ENCODE results near the gene SRMS. TPM values are rescaled to one million over a fixed set of nuclear protein-coding genes. Genes with fewer than 3 reads are reported as not detected.

SRMS gene
- total and polyA plus RNA-seq, 10 donors, result 0.07 to 1.5 (median 0.78) TPM; not detected in 2

DNA sequence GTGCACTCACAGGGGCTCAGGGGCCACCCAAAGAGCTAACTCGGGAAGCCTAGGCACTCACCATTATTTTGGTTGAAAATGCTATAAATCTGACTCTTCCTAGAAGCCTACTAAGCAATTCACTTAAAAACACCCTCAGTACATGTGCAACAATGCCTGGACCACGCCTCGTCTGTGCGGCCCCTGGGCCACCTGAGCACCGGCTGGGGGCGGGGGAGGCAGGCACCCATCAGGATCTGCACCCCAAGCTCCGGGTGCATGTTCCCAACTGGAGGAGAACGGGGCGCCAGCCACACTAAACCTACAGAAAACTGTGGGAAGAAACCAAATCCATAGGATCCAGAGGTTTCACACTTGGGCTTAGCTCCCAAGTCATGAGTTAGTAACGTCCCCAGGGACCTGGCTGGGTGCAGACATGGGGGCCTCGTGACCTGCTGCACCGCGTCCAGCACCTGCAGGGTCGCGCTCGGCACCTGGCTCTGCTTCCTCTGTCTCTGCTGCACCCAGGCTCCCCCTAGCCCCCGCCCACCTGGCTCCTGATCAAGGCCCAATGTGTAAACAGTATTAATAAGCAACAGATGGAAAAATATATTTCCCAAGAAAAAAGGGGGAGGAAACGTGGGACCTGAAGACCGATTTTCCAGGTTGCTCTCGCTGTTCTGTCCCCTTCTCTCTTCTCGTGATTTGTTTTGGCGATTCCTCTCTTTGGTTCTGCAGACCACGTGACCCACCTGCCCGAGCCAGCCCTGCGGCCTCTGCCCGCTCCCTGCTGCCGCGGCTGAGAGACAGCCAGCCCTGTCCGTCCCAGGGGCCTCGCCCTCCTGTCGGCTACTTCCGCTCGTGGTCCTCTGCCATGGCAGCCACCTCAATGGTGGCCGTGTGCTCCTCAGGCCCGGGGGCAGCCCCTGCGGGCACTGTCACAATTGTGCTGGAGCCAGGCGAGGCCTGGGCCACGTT is 42.0 kb upstream of the SRMS start:
- peak overlapping the region in 1 of 8 donors; percentile 74 for H3K27ac ChIP-seq
- TF ChIP-seq POLR2AphosphoS5 (IDR thresholded peaks at IDR 0.05) (no peak), POLR2A (IDR thresholded peaks at IDR 0.05) (no peak)
- TF ChIP-seq, protein P1, sequence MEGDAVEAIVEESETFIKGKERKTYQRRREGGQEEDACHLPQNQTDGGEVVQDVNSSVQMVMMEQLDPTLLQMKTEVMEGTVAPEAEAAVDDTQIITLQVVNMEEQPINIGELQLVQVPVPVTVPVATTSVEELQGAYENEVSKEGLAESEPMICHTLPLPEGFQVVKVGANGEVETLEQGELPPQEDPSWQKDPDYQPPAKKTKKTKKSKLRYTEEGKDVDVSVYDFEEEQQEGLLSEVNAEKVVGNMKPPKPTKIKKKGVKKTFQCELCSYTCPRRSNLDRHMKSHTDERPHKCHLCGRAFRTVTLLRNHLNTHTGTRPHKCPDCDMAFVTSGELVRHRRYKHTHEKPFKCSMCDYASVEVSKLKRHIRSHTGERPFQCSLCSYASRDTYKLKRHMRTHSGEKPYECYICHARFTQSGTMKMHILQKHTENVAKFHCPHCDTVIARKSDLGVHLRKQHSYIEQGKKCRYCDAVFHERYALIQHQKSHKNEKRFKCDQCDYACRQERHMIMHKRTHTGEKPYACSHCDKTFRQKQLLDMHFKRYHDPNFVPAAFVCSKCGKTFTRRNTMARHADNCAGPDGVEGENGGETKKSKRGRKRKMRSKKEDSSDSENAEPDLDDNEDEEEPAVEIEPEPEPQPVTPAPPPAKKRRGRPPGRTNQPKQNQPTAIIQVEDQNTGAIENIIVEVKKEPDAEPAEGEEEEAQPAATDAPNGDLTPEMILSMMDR (IDR thresholded peaks at IDR 0.05 in 8 of 11, conservative IDR thresholded peaks at IDR 0.05 in 3 of 11), result no peak
- 91 to 95% (median 94%) methylated on average over 36 to 38 of the region's 38 CpGs for WGBS, 5 donors
- no peak overlapping the region for H3K4me3 ChIP-seq
- H3K36me3 ChIP-seq, result peaks cover 0 to 80% (median 54%) of the 10 kb centered on the region in 6 donors
- H3K27me3 ChIP-seq (replicated peaks in 1 of 7), result no peaks in the 10 kb centered on the region
- intact Hi-C loops (cut with DNase I; ENCODE audit: low total_unique reads), result no loop called here
- no peaks in the 10 kb centered on the region for H3K9me3 ChIP-seq
- peaks cover 0 to 31% (median 12%) of the 10 kb centered on the region in 6 donors for H3K4me1 ChIP-seq
- DNase-seq, result no peak

DNA sequence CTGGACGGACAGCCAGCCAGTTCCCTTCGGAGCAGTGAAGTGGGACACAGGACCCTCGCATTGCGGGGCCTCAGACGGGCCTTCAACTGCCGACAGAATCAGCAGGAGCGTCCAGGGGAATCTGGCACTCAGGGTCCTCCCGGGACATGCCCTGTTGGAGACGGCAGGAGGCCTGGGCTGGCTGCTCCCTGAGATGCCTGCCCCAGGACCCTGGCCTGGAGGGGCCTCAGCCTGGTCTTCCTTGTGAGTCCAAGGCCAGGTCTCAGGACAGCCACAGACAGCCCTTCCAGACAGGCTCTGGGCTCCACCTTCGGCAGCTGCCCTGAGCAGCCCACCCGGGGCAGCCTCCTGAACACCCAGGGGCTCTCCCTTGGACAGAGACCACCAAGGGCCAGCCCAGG is 41.1 kb upstream of the SRMS start:
- 88 to 92% (median 89%) methylated on average over 8 to 11 of the region's 11 CpGs for WGBS, 5 donors
- TF ChIP-seq, protein P1 (IDR thresholded peaks at IDR 0.05 in 8 of 11, conservative IDR thresholded peaks at IDR 0.05 in 3 of 11), result no peak
- no peak for TF ChIP-seq POLR2AphosphoS5 (IDR thresholded peaks at IDR 0.05)
- TF ChIP-seq POLR2A (IDR thresholded peaks at IDR 0.05), result no peak
- Histone ChIP-seq H3K4me1 (peaks cover 0 to 31% (median 12%) of the 10 kb centered on the region in 6 donors), H3K9me3 (no peaks in the 10 kb centered on the region), H3K27ac (peak overlapping the region in 3 of 8 donors; percentile 41 to 74 (median 59)), H3K36me3 (peaks cover 0 to 71% (median 46%) of the 10 kb centered on the region in 6 donors), H3K27me3 (replicated peaks in 1 of 7) (no peaks in the 10 kb centered on the region), H3K4me3 (no peak overlapping the region)
- intact Hi-C loops (cut with DNase I; ENCODE audit: low total_unique reads), result no loop called here
- DNase-seq, result no peak

DNA sequence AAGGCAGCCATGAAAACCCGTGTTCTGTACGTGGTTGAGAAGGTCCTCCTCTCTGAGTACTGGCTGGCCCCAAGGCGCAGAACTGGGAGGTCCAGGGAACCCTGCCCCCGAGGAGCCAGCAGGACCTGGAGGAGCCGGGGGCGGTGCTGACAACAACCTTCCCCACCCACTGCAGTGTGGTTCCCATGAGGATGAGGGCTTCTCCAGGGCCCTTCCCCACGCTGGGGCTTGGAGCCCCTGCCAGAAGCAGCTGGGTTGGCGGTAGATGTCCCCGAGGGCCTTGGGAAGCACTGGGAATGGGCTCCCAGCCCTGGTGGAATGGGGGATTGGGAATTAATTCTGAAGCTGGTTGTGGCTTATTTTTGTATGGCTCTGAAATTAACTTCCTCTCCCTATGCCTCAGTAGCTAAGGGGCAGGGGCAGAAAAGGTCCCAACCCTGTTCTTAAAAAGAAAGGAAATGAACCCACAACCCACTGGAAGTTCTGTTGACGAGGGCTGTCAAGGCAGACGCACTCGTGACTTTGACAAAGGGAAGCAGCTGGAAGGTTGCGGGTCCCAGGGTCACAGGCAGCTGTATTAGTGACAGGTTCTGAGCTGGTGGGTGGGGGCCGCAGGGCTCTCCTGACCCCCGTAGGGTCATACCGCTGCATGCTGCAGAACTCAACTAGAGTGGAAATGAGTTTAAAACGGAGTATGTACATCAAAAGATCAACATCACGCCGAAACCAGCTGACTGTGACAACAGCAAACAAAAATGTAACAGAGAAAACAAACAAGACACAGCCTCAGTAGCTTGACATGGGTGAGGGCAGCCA is 40.4 kb upstream of the SRMS start:
- Histone ChIP-seq H3K4me3 (no peak overlapping the region), H3K4me1 (peaks cover 0 to 31% (median 12%) of the 10 kb centered on the region in 6 donors), H3K27ac (peak overlapping the region in 4 of 8 donors; percentile 41 to 74 (median 56)), H3K27me3 (replicated peaks in 1 of 7) (no peaks in the 10 kb centered on the region), H3K36me3 (peaks cover 0 to 64% (median 40%) of the 10 kb centered on the region in 6 donors), H3K9me3 (no peaks in the 10 kb centered on the region)
- intact Hi-C loops (cut with DNase I; ENCODE audit: low total_unique reads), result no loop called here
- no peak for DNase-seq
- TF ChIP-seq, protein P1 (IDR thresholded peaks at IDR 0.05 in 8 of 11, conservative IDR thresholded peaks at IDR 0.05 in 3 of 11), result no peak
- peak in 1 of 3 donors; percentile 55 for TF ChIP-seq POLR2AphosphoS5 (IDR thresholded peaks at IDR 0.05)
- 36 to 43% (median 38%) methylated on average over 14 to 19 of the region's 19 CpGs for WGBS, 5 donors

Measured in spleen (tissue), 11 donors.